PC-3 (cell line): ENCODE results near the gene RAN. TPM values are rescaled to one million over a fixed set of nuclear protein-coding genes. Genes with fewer than 3 reads are reported as not detected.

Experiments
- ATAC-seq: fragments of 200-7000 bp; cut with Tn5 transposase; 2 replicates; pipeline ENCODE4 v1.9.1; 2020; ENCODE audit warnings: mild to moderate bottlenecking, moderate library complexity
- BruUV-seq: library from RNA; stranded (reverse); fragments of 400-500 nt; replicated peaks from 2 replicates; lab custom pipeline; 2021; lab: Mats Ljungman, UMichigan
- CTCF ChIA-PET: fragments of 300-600 bp; sonication (Branson Sonifier 250); formaldehyde crosslinking; loops from one replicate; lab custom pipeline; 2022; ENCODE audit warnings: antibody characterized with exemption; lab: Charles Lee
- POLR2A ChIA-PET: fragments of 300-600 bp; sonication (Branson Sonifier 250); formaldehyde crosslinking; loops from one replicate; lab custom pipeline; 2022; ENCODE audit warnings: antibody characterized with exemption; ENCODE audit not compliant: unreplicated experiment; lab: Charles Lee
- DNase-seq: peaks from one replicate; pipeline ENCODE4 v3.0.0-alpha.2; 2015
- H2AFZ ChIP-seq: fragments of 300-600 bp; sonication (generic); 2 replicates; pipeline ENCODE4 v1.6.0; 2016; ENCODE audit warnings: antibody characterized with exemption, low read length
- H3F3A ChIP-seq: fragments of 300-600 bp; sonication (generic); one replicate; pipeline ENCODE4 v1.6.0; 2017; ENCODE audit warnings: antibody characterized with exemption, low read length, control low read depth, mild to moderate bottlenecking; ENCODE audit not compliant: unreplicated experiment
- H3K27ac ChIP-seq: fragments of 300-600 bp; sonication (generic); 2 replicates; pipeline ENCODE4 v1.5.1; 2016; ENCODE audit warnings: mild to moderate bottlenecking, low read length
- H3K27me3 ChIP-seq: fragments of 300-600 bp; sonication (generic); 2 replicates; pipeline ENCODE4 v1.6.1; 2016; ENCODE audit warnings: low read length, mixed read lengths
- H3K36me3 ChIP-seq: fragments of 300-600 bp; sonication (generic); 2 replicates; pipeline ENCODE4 v1.6.1; 2016; ENCODE audit warnings: low read depth, mixed run types, low read length, mixed read lengths
- H3K4me1 ChIP-seq: fragments of 300-600 bp; sonication (generic); 2 replicates; pipeline ENCODE4 v1.5.1; 2016; ENCODE audit warnings: low read length; ENCODE audit not compliant: insufficient read depth
- H3K4me2 ChIP-seq: fragments of 300-600 bp; sonication (generic); 2 replicates; pipeline ENCODE4 v1.6.0; 2016; ENCODE audit warnings: low read length
- H3K4me3 ChIP-seq: fragments of 300-600 bp; sonication (generic); 2 replicates; pipeline ENCODE4 v1.5.1; 2016; ENCODE audit warnings: mild to moderate bottlenecking, low read length, mixed read lengths
- H3K79me2 ChIP-seq: fragments of 300-600 bp; sonication (generic); 2 replicates; pipeline ENCODE4 v1.6.1; 2017; ENCODE audit warnings: low read length, mixed read lengths
- H3K9ac ChIP-seq: fragments of 300-600 bp; sonication (generic); 2 replicates; pipeline ENCODE4 v1.6.0; 2016; ENCODE audit warnings: mild to moderate bottlenecking, low read length
- H3K9me2 ChIP-seq: fragments of 300-600 bp; sonication (generic); replicated peaks from 2 replicates; pipeline ENCODE4 v1.6.1; 2016; ENCODE audit warnings: mixed run types, low read length, mixed read lengths
- H3K9me3 ChIP-seq: fragments of 300-600 bp; sonication (generic); 2 replicates; pipeline ENCODE4 v1.6.1; 2016; ENCODE audit warnings: low read length, mixed read lengths
- H4K20me1 ChIP-seq: fragments of 300-600 bp; sonication (generic); 2 replicates; pipeline ENCODE4 v1.6.1; 2016; ENCODE audit warnings: low read length, mixed read lengths
- CTCF ChIP-seq: fragments of 300-600 bp; sonication (generic); conservative IDR thresholded peaks from 2 replicates; pipeline ENCODE4 v1.5.1; 2017; ENCODE audit warnings: antibody characterized with exemption, low read depth, mild to moderate bottlenecking, low read length
- EZH2 ChIP-seq: fragments of 300-600 bp; sonication (generic); IDR thresholded peaks from one replicate; pipeline ENCODE4 v1.6.1; 2017; ENCODE audit warnings: antibody characterized with exemption, mild to moderate bottlenecking, low read length; ENCODE audit not compliant: unreplicated experiment
- EZH2phosphoT487 ChIP-seq: fragments of 300-600 bp; sonication (generic); IDR thresholded peaks from 2 replicates; pipeline ENCODE4 v1.6.1; 2018; ENCODE audit warnings: mild to moderate bottlenecking, antibody characterized with exemption, low read length, borderline replicate concordance
- intact Hi-C: fragments of 100-400 bp; cut with micrococcal nuclease; formaldehyde crosslinking; loops from 2 replicates; pipeline ENCODE4 v1.9.0; 2023
- total RNA-seq: library from RNA; depleted of rRNA; stranded (reverse); fragments of >200 nt; gene quantifications from 2 replicates; pipeline ENCODE4 v1.2.3, GENCODE V29; 2014

RAN gene
- total RNA-seq, 1 experiment from 2014 or later = 3,371 TPM

DNA sequence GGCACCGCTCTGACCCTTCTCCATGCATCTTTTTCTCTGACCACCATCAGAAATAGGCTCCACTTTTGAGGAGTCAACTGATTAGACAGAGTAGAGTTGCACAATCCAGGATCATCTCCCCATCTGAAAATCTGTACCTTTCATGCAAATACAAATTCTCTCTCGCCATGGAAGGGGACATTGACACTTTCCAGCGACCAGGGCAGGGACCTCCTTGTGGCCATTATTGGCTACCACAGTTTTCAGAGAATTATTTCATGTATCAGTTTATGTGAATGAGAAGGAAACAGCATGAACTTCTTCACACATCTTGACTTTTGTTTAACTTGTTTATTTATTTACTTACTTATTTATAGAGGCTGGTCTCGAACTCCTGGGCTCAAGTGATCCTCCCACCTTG is 13.8 kb upstream of the RAN start:
- no peaks in the 10 kb centered on the region for H3K27me3 ChIP-seq
- no peak for TF ChIP-seq EZH2
- 0 out of 2 replicates have a peak, but pooled peaks have one; percentile 18 for TF ChIP-seq CTCF
- TF ChIP-seq EZH2phosphoT487 = no peak
- no TSS peak for BruUV-seq
- no peak overlapping the region for H3K27ac ChIP-seq
- DNase-seq (no peak), ATAC-seq (no peak)
- peaks cover 8% of the 10 kb centered on the region for H3K9me3 ChIP-seq
- no peak overlapping the region for H3K4me3 ChIP-seq
- H3K4me1 ChIP-seq = no peaks in the 10 kb centered on the region
- no peaks in the 10 kb centered on the region for H3K36me3 ChIP-seq
- H3F3A ChIP-seq = no peaks in the 10 kb centered on the region
- ChIA-PET POLR2A (no interaction called here), CTCF (no interaction called here)
- H2AFZ ChIP-seq = no peak overlapping the region
- H3K79me2 ChIP-seq = no peaks in the 10 kb centered on the region
- H4K20me1 ChIP-seq = no peaks in the 10 kb centered on the region
- no peaks in the 10 kb centered on the region for H3K9me2 ChIP-seq
- no peak overlapping the region for H3K9ac ChIP-seq
- H3K4me2 ChIP-seq = no peak overlapping the region
- intact Hi-C loops = no loop called here

- H3K9me3 ChIP-seq = peaks cover 8% of the 10 kb centered on the region
- H3K4me3 ChIP-seq = no peak overlapping the region
- H3K9ac ChIP-seq = no peak overlapping the region
- no peaks in the 10 kb centered on the region for H3F3A ChIP-seq
- no peaks in the 10 kb centered on the region for H3K4me1 ChIP-seq
- no peaks in the 10 kb centered on the region for H3K79me2 ChIP-seq
- no peaks in the 10 kb centered on the region for H4K20me1 ChIP-seq
- H3K4me2 ChIP-seq = no peak overlapping the region
- CTCF ChIA-PET = no interaction called here
- H3K27me3 ChIP-seq = no peaks in the 10 kb centered on the region
- POLR2A ChIA-PET = no interaction called here
- BruUV-seq = no TSS peak
- no peak overlapping the region for H2AFZ ChIP-seq
- no peaks in the 10 kb centered on the region for H3K9me2 ChIP-seq
- DNase-seq (no peak), ATAC-seq (no peak)
- intact Hi-C loops = no loop called here
- H3K27ac ChIP-seq = no peak overlapping the region
- H3K36me3 ChIP-seq = no peaks in the 10 kb centered on the region
- TF ChIP-seq EZH2 (no peak), EZH2phosphoT487 (no peak), CTCF (no peak)
Measured at GRCh38 chr12:130859161-130859560, 12.7 kb upstream of the RAN start.

- DNase-seq (no peak), ATAC-seq (no peak)
- Histone ChIP-seq H3K9ac (no peak overlapping the region), H3K4me3 (no peak overlapping the region), H3K36me3 (no peaks in the 10 kb centered on the region), H3F3A (no peaks in the 10 kb centered on the region), H3K9me2 (no peaks in the 10 kb centered on the region), H3K27me3 (no peaks in the 10 kb centered on the region), H3K27ac (no peak overlapping the region), H3K4me1 (no peaks in the 10 kb centered on the region), H3K9me3 (peaks cover 8% of the 10 kb centered on the region), H3K79me2 (no peaks in the 10 kb centered on the region), H4K20me1 (no peaks in the 10 kb centered on the region), H2AFZ (no peak overlapping the region), H3K4me2 (no peak overlapping the region)
- POLR2A ChIA-PET = no interaction called here
- CTCF ChIA-PET = no interaction called here
- BruUV-seq = no TSS peak
- TF ChIP-seq EZH2 (no peak), EZH2phosphoT487 (no peak), CTCF (no peak)
- intact Hi-C loops = no loop called here
Measured at GRCh38 chr12:130860311-130860710, 11.6 kb upstream of the RAN start.
